SK-N-SH (cell line): ENCODE data around the gene CTBP2.

Experiments
- CTCF ChIP-seq: fragments of 200-600 bp; sonication (generic); IDR thresholded peaks from 2 replicates; pipeline ENCODE4 v1.6.1; 2017; ENCODE audit warnings: antibody characterized with exemption, mild to moderate bottlenecking, moderate library complexity
- FOXJ3 ChIP-seq: sonication (generic); formaldehyde crosslinking; IDR thresholded peaks from 2 replicates; pipeline ENCODE4 v1.5.1; 2020; ENCODE audit warnings: mild to moderate bottlenecking, missing genetic modification reagents

- TF ChIP-seq FOXJ3 = no peak
- no peak for TF ChIP-seq CTCF
These were observed 157.8 kb downstream of the CTBP2 start for GRCh38 chr10:125002423-125003145.
